GM12878 (cell line): ENCODE measurements around the gene RAB36. TPM values are rescaled to one million over a fixed set of nuclear protein-coding genes. Genes with fewer than 3 reads are reported as not detected.

Source experiments
- ATAC-seq: fragments of 200-7000 bp; cut with Tn5 transposase; 3 replicates; pipeline ENCODE4 v1.9.1; 2020; ENCODE audit warnings: mild to moderate bottlenecking, moderate library complexity
- BruUV-seq: library from RNA; stranded (reverse); fragments of 400-500 nt; replicated peaks from 2 replicates; lab custom pipeline; 2021; lab: Mats Ljungman, UMichigan
- CTCF ChIA-PET: fragments of 300-600 bp; sonication (Branson Sonifier 250); formaldehyde crosslinking; extraction: SDS; loops from one replicate; lab custom pipeline; 2021; ENCODE audit warnings: inconsistent platforms; lab: Yijun Ruan, JAX
- POLR2A ChIA-PET: fragments of 350-600 bp; formaldehyde crosslinking; extraction: SDS; loops from one replicate; lab custom pipeline; 2021; ENCODE audit warnings: inconsistent platforms; lab: Charles Lee
- RAD21 ChIA-PET: fragments of 300-600 bp; sonication (Branson Sonifier 250); formaldehyde crosslinking; loops from one replicate; lab custom pipeline; 2023; ENCODE audit warnings: antibody characterized with exemption; ENCODE audit not compliant: unreplicated experiment; lab: Charles Lee
- SMC1A ChIA-PET: fragments of 300-600 bp; sonication (Branson Sonifier 250); formaldehyde crosslinking; loops from one replicate; lab custom pipeline; 2023; ENCODE audit not compliant: unreplicated experiment, uncharacterized antibody; lab: Charles Lee
- DNase-seq: peaks from one replicate; pipeline ENCODE4 v3.0.0-alpha.2; 2011; ENCODE audit warnings: low read depth, low spot score
- FAIRE-seq: peaks from 3 replicates; lab custom pipeline; 2011; peaks lifted over from hg19 to GRCh38; lab: Jason Lieb, UNC
- H2AFZ ChIP-seq: 2 replicates; pipeline ENCODE4 v1.6.0; 2011; ENCODE audit warnings: low read depth, low read length, control low read depth; ENCODE audit not compliant: control insufficient read depth
- H3K27ac ChIP-seq: 2 replicates; pipeline ENCODE4 v1.5.1; 2011; ENCODE audit warnings: control low read depth; ENCODE audit not compliant: control insufficient read depth, insufficient read depth
- H3K27me3 ChIP-seq, 2 experiments: replicated peaks in 1 of 2; 2 replicates each; pipeline versions ENCODE4 v1.6.0 to v1.6.1; 2011; ENCODE audit warnings: low read length in 1 of 2; ENCODE audit not compliant: control insufficient read depth in 2 of 2, insufficient read depth in 2 of 2
- H3K36me3 ChIP-seq, 2 experiments: 2 replicates each; pipeline ENCODE4 v1.5.1; 2011; ENCODE audit warnings: low read length in 1 of 2; ENCODE audit not compliant: control insufficient read depth in 2 of 2, insufficient read depth in 2 of 2
- H3K4me1 ChIP-seq: 2 replicates; pipeline ENCODE4 v1.6.1; 2011; ENCODE audit warnings: mild to moderate bottlenecking, low read length, moderate library complexity, mixed read lengths; ENCODE audit not compliant: control insufficient read depth, insufficient read depth
- H3K4me2 ChIP-seq: 2 replicates; pipeline ENCODE4 v1.6.0; 2011; ENCODE audit warnings: control low read depth; ENCODE audit not compliant: control insufficient read depth, insufficient read depth
- H3K4me3 ChIP-seq: fragments of 200-600 bp; sonication (generic); 2 replicates; pipeline ENCODE4 v1.5.1; 2016
- H3K79me2 ChIP-seq: 2 replicates; pipeline ENCODE4 v1.6.0; 2011; ENCODE audit warnings: low read length; ENCODE audit not compliant: control insufficient read depth, insufficient read depth
- H3K9ac ChIP-seq: 2 replicates; pipeline ENCODE4 v1.8.0; 2011; ENCODE audit warnings: low read length, control low read depth, mixed read lengths; ENCODE audit not compliant: control insufficient read depth, insufficient read depth
- H3K9me3 ChIP-seq: replicated peaks from 3 replicates; pipeline ENCODE4 v1.5.1; 2011; ENCODE audit warnings: mild to moderate bottlenecking, low read length; ENCODE audit not compliant: control insufficient read depth, insufficient read depth
- H4K20me1 ChIP-seq: 2 replicates; pipeline ENCODE4 v1.6.0; 2011; ENCODE audit not compliant: control insufficient read depth, insufficient read depth
- CREM ChIP-seq: IDR thresholded peaks from 2 replicates; pipeline ENCODE4 v1.6.1; 2014; ENCODE audit warnings: antibody characterized with exemption, low read depth
- HCFC1 ChIP-seq: fragments of 150-350 bp; IDR thresholded peaks from 2 replicates; pipeline ENCODE4 v1.6.1; 2014; ENCODE audit warnings: low read length
- HSF1 ChIP-seq: fragments of 150-350 bp; IDR thresholded peaks from 2 replicates; pipeline ENCODE4 v1.6.1; 2014; ENCODE audit warnings: mild to moderate bottlenecking, low read depth, low read length
- IKZF2 ChIP-seq, 2 experiments: fragments of 450-650 bp; IDR thresholded peaks; 2 replicates each; pipeline ENCODE4 v1.6.1; 2017; ENCODE audit warnings: mild to moderate bottlenecking in 2 of 2, moderate library complexity in 2 of 2
- JUNB ChIP-seq: IDR thresholded peaks from 2 replicates; pipeline ENCODE4 v1.6.1; 2016; ENCODE audit warnings: antibody characterized with exemption, mild to moderate bottlenecking
- NFIC ChIP-seq: IDR thresholded peaks from 2 replicates; pipeline ENCODE4 v1.6.1; 2012; ENCODE audit warnings: low read depth, mild to moderate bottlenecking, inconsistent platforms, low read length, moderate library complexity
- NR2F1 ChIP-seq: fragments of 450-650 bp; conservative IDR thresholded peaks from 2 replicates; pipeline ENCODE4 v1.6.1; 2017; ENCODE audit warnings: mild to moderate bottlenecking
- POU2F2 ChIP-seq: IDR thresholded peaks from 3 replicates; pipeline ENCODE4 v1.6.1; 2011; ENCODE audit warnings: low read depth, mild to moderate bottlenecking, low read length, borderline replicate concordance
- RB1 ChIP-seq: fragments of 450-650 bp; formaldehyde crosslinking; IDR thresholded peaks from 2 replicates; pipeline ENCODE4 v1.6.1; 2017; ENCODE audit warnings: mild to moderate bottlenecking, borderline replicate concordance
- SMAD1 ChIP-seq: fragments of 450-650 bp; IDR thresholded peaks from 2 replicates; pipeline ENCODE4 v1.6.1; 2018; ENCODE audit warnings: mild to moderate bottlenecking, low read depth; ENCODE audit not compliant: partially characterized antibody
- SUZ12 ChIP-seq: fragments of 200-600 bp; sonication (generic); IDR thresholded peaks from one replicate; pipeline ENCODE4 v1.6.1; 2018; ENCODE audit warnings: antibody characterized with exemption, mild to moderate bottlenecking; ENCODE audit not compliant: unreplicated experiment
- TCF7 ChIP-seq: IDR thresholded peaks from 2 replicates; pipeline ENCODE4 v1.6.1; 2014; ENCODE audit warnings: antibody characterized with exemption, borderline replicate concordance
- ZNF207 ChIP-seq: fragments of 450-650 bp; IDR thresholded peaks from 2 replicates; pipeline ENCODE4 v1.6.1; 2014; ENCODE audit warnings: antibody characterized with exemption, mild to moderate bottlenecking, borderline replicate concordance
- ZZZ3 ChIP-seq: IDR thresholded peaks from 2 replicates; pipeline ENCODE4 v1.6.1; 2011; ENCODE audit warnings: low read depth; ENCODE audit not compliant: control insufficient read depth, insufficient read length
- WGBS: methylation state at CpG from one replicate; pipeline ENCODE4 v1.1.6; 2016; ENCODE audit warnings: low lambda C conversion rate; ENCODE audit not compliant: insufficient replicate concordance, insufficient coverage; ENCODE audit errors: missing lambda C conversion rate; 5-methylcytosine and 5-hydroxymethylcytosine counted together
- in situ Hi-C: fragments of 300-500 bp; cut with MboI; formaldehyde crosslinking; loops from 9 replicates; pipeline ENCODE4 v1.14.3; 2018; ENCODE audit warnings: mixed read lengths
- intact Hi-C: fragments of 100-400 bp; cut with micrococcal nuclease; formaldehyde crosslinking; loops from one replicate; pipeline ENCODE4 v1.14.2; 2022; ENCODE audit not compliant: unreplicated experiment
- polyA plus RNA-seq, 11 experiments: library from polyadenylated mRNA; depleted of rRNA in 4 of 11; unstranded in 6 of 11; stranded (reverse) in 5 of 11; fragments of >200 nt; fragmentation: Nextera tagmentation in 4 of 11; fragmentation: Illumina TruSeq in 1 of 11; extraction: Ambion mirVana in 4 of 11; extraction: Trizol in 1 of 11; gene quantifications; 1 replicate in 1 of 11; 2 replicates in 10 of 11; pipeline versions ENCODE4 v1.2.1 to v1.2.3, GENCODE V29; 2011 to 2016; ENCODE audit warnings: inconsistent platforms in 2 of 11, missing spikeins in 2 of 11, low read depth in 1 of 11
- total RNA-seq, 4 experiments: library from RNA; depleted of rRNA in 3 of 4; stranded (reverse); fragments of >200 nt in 3 of 4; fragmentation: Illumina TruSeq in 1 of 4; extraction: Trizol in 1 of 4; gene quantifications; 2 replicates each; pipeline versions ENCODE4 v1.2.1 to v1.2.3, GENCODE V29; 2013 to 2021

Gene RAB36
- total and polyA plus RNA-seq, 10 of the 15 experiments (the other 5 are each of a cell fraction or from before 2014, with no cell fraction given) = 0.31 to 2.7 (median 1.1) TPM

GRCh38 chr22:23202812-23203451 lies 57.7 kb downstream of the RAB36 start:
- CTCF ChIA-PET = interaction anchor here (0.6 to 3.0 kb wide), 3 partner anchors 40 to 1913 kb away, joined by 3 to 10 read pairs (median 4); no protein-coding TSS in a partner anchor
- TF ChIP-seq JUNB (no peak), POU2F2 (no peak)
- TF ChIP-seq, all 136 proteins: peak for 0

GRCh38 chr22:23203452-23204124 lies 58.3 kb downstream of the RAB36 start:
- no peaks in the 10 kb centered on the region for H3K79me2 ChIP-seq
- no peak for ATAC-seq
- H3K9me3 ChIP-seq = no peaks in the 10 kb centered on the region
- H3K36me3 ChIP-seq = peaks cover 3 to 16% of the 10 kb centered on the region in 2 experiments; a peak in 3 of 4 replicates
- no peak overlapping the region for H2AFZ ChIP-seq
- no peaks in the 10 kb centered on the region for H3K27me3 ChIP-seq
- intact Hi-C loops = no loop called here
- no peak overlapping the region for H3K4me3 ChIP-seq
- H3K9ac ChIP-seq = no peak overlapping the region
- RAD21 ChIA-PET = no interaction called here
- H3K4me2 ChIP-seq = no peak overlapping the region
- in situ Hi-C loops = no loop called here
- CTCF ChIA-PET = interaction anchor here (0.6 kb wide), 1 partner anchor 1912 kb away, joined by 4 read pairs; no protein-coding TSS in a partner anchor
- POLR2A ChIA-PET = no interaction called here
- no peak overlapping the region for H3K27ac ChIP-seq
- no peak for DNase-seq
- 70% methylated on average over 7 of the region's 7 CpGs for WGBS
- BruUV-seq = no TSS peak
- no peak for FAIRE-seq
- H4K20me1 ChIP-seq = peaks cover 3% of the 10 kb centered on the region; the same call in 1 of the 2 replicates
- H3K4me1 ChIP-seq = peaks cover 4% of the 10 kb centered on the region
- SMC1A ChIA-PET = interaction anchor here (0.7 to 0.8 kb wide), 2 partner anchors 16 to 156 kb away, joined by 3 to 5 read pairs; no protein-coding TSS in a partner anchor
- TF ChIP-seq IKZF2 (IDR thresholded peaks at IDR 0.05) = no peak
- TF ChIP-seq RB1 = no peak
- TF ChIP-seq ZNF207 = no peak
- no peak for TF ChIP-seq HSF1
- TF ChIP-seq SUZ12 = no peak
- no peak for TF ChIP-seq CREM
- no peak for TF ChIP-seq NFIC
- TF ChIP-seq HCFC1 = no peak
- no peak for TF ChIP-seq TCF7
- TF ChIP-seq SMAD1 = no peak
- no peak for TF ChIP-seq ZZZ3
- TF ChIP-seq NR2F1 = no peak

More at GRCh38 chr22:23202812-23203451, 57.7 kb downstream of the RAB36 start:
- in situ Hi-C loops (no loop called here), intact Hi-C loops (no loop called here)
- ATAC-seq (no peak), DNase-seq (no peak), FAIRE-seq (no peak)
- Histone ChIP-seq H3K36me3 (peaks cover 3 to 18% of the 10 kb centered on the region in 2 experiments; a peak in 3 of 4 replicates), H3K4me2 (no peak overlapping the region), H3K9me3 (no peaks in the 10 kb centered on the region), H3K9ac (no peak overlapping the region), H3K4me1 (peaks cover under 1% of the 10 kb centered on the region), H3K79me2 (no peaks in the 10 kb centered on the region), H3K27ac (no peak overlapping the region), H2AFZ (no peak overlapping the region), H3K27me3 (no peaks in the 10 kb centered on the region), H3K4me3 (no peak overlapping the region), H4K20me1 (peaks cover 3% of the 10 kb centered on the region; the same call in 1 of the 2 replicates)
- SMC1A ChIA-PET = interaction anchor here (0.7 kb wide), 1 partner anchor 157 kb away, joined by 3 read pairs; no protein-coding TSS in a partner anchor
- WGBS = 50% methylated on average over 4 of the region's 4 CpGs
- POLR2A ChIA-PET = no interaction called here
- no TSS peak for BruUV-seq
- RAD21 ChIA-PET = no interaction called here
